Loucy (cell line): ENCODE measurements around the gene SLIT1.

Experiments used
- H2AFZ ChIP-seq: fragments of 200-600 bp; sonication (generic); 2 replicates; pipeline ENCODE4 v1.6.0; 2016; ENCODE audit warnings: antibody characterized with exemption, mild to moderate bottlenecking, low read length, moderate library complexity
- H3F3A ChIP-seq: fragments of 200-600 bp; 2 replicates; pipeline ENCODE4 v1.6.0; 2016; ENCODE audit warnings: antibody characterized with exemption, low read depth, mild to moderate bottlenecking
- H3K27me3 ChIP-seq: fragments of 200-600 bp; sonication (generic); 2 replicates; pipeline ENCODE4 v1.6.1; 2014; ENCODE audit warnings: low read length, mild to moderate bottlenecking; ENCODE audit not compliant: insufficient read depth, poor library complexity, severe bottlenecking
- H3K36me3 ChIP-seq: fragments of 200-600 bp; sonication (generic); 2 replicates; pipeline ENCODE4 v1.6.1; 2016; ENCODE audit warnings: low read length; ENCODE audit not compliant: insufficient read depth
- H3K4me1 ChIP-seq: fragments of 200-600 bp; sonication (generic); 2 replicates; pipeline ENCODE4 v1.5.1; 2014; ENCODE audit warnings: low read length, mild to moderate bottlenecking; ENCODE audit not compliant: insufficient read depth, poor library complexity, severe bottlenecking
- H3K4me2 ChIP-seq: fragments of 200-600 bp; sonication (generic); 2 replicates; pipeline ENCODE4 v1.6.0; 2014; ENCODE audit warnings: antibody characterized with exemption, low read length, low read depth, mild to moderate bottlenecking; ENCODE audit not compliant: poor library complexity, severe bottlenecking
- H3K4me3 ChIP-seq: fragments of 200-600 bp; sonication (generic); 2 replicates; pipeline ENCODE4 v1.5.1; 2014; ENCODE audit warnings: low read length, mild to moderate bottlenecking, mixed read lengths; ENCODE audit not compliant: poor library complexity, severe bottlenecking
- H3K79me2 ChIP-seq: fragments of 200-600 bp; sonication (generic); 2 replicates; pipeline ENCODE4 v1.6.1; 2014; ENCODE audit warnings: low read length; ENCODE audit not compliant: insufficient read depth
- H3K9ac ChIP-seq: fragments of 200-600 bp; sonication (generic); 2 replicates; pipeline ENCODE4 v1.6.0; 2014; ENCODE audit warnings: mild to moderate bottlenecking, low read depth, low read length, moderate library complexity; ENCODE audit not compliant: poor library complexity, severe bottlenecking
- H3K9me2 ChIP-seq: fragments of 200-600 bp; sonication (generic); replicated peaks from 2 replicates; pipeline ENCODE4 v1.6.1; 2016; ENCODE audit warnings: low read depth, low read length, mixed read lengths
- H3K9me3 ChIP-seq: fragments of 200-600 bp; sonication (generic); 2 replicates; pipeline ENCODE4 v1.6.1; 2014; ENCODE audit warnings: mild to moderate bottlenecking, antibody characterized with exemption, low read length, low read depth; ENCODE audit not compliant: insufficient read depth
- H4K20me1 ChIP-seq: fragments of 200-600 bp; sonication (generic); 2 replicates; pipeline ENCODE4 v1.6.0; 2014; ENCODE audit warnings: antibody characterized with exemption, low read length, mild to moderate bottlenecking; ENCODE audit not compliant: insufficient read depth, poor library complexity, severe bottlenecking
- EZH2phosphoT487 ChIP-seq: fragments of 200-600 bp; IDR thresholded peaks from 2 replicates; pipeline ENCODE4 v1.6.1; 2018; ENCODE audit warnings: antibody characterized with exemption, mild to moderate bottlenecking, moderate library complexity, borderline replicate concordance
- TF ChIP-seq, protein P1 (sequence below): fragments of 200-600 bp; sonication (generic); conservative IDR thresholded peaks from 2 replicates; pipeline ENCODE4 v1.5.1; 2014; ENCODE audit warnings: mild to moderate bottlenecking, antibody characterized with exemption, low read length

SLIT1 gene

GRCh38 chr10:96987141-96987841 lies 198.5 kb downstream of the SLIT1 start:
- H3K4me2 ChIP-seq = no peak overlapping the region
- no peaks in the 10 kb centered on the region for H4K20me1 ChIP-seq
- no peaks in the 10 kb centered on the region for H3K27me3 ChIP-seq
- H3K9me2 ChIP-seq = no peaks in the 10 kb centered on the region
- TF ChIP-seq EZH2phosphoT487 = no peak
- TF ChIP-seq, protein P1, sequence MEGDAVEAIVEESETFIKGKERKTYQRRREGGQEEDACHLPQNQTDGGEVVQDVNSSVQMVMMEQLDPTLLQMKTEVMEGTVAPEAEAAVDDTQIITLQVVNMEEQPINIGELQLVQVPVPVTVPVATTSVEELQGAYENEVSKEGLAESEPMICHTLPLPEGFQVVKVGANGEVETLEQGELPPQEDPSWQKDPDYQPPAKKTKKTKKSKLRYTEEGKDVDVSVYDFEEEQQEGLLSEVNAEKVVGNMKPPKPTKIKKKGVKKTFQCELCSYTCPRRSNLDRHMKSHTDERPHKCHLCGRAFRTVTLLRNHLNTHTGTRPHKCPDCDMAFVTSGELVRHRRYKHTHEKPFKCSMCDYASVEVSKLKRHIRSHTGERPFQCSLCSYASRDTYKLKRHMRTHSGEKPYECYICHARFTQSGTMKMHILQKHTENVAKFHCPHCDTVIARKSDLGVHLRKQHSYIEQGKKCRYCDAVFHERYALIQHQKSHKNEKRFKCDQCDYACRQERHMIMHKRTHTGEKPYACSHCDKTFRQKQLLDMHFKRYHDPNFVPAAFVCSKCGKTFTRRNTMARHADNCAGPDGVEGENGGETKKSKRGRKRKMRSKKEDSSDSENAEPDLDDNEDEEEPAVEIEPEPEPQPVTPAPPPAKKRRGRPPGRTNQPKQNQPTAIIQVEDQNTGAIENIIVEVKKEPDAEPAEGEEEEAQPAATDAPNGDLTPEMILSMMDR = no peak
- no peaks in the 10 kb centered on the region for H3F3A ChIP-seq
- peaks cover 14% of the 10 kb centered on the region; the same call in 1 of the 2 replicates for H3K36me3 ChIP-seq
- H3K9ac ChIP-seq = no peak overlapping the region
- no peak overlapping the region for H3K4me3 ChIP-seq
- no peaks in the 10 kb centered on the region for H3K79me2 ChIP-seq
- H3K4me1 ChIP-seq = no peaks in the 10 kb centered on the region
- no peaks in the 10 kb centered on the region for H3K9me3 ChIP-seq
- H2AFZ ChIP-seq = no peak overlapping the region

DNA sequence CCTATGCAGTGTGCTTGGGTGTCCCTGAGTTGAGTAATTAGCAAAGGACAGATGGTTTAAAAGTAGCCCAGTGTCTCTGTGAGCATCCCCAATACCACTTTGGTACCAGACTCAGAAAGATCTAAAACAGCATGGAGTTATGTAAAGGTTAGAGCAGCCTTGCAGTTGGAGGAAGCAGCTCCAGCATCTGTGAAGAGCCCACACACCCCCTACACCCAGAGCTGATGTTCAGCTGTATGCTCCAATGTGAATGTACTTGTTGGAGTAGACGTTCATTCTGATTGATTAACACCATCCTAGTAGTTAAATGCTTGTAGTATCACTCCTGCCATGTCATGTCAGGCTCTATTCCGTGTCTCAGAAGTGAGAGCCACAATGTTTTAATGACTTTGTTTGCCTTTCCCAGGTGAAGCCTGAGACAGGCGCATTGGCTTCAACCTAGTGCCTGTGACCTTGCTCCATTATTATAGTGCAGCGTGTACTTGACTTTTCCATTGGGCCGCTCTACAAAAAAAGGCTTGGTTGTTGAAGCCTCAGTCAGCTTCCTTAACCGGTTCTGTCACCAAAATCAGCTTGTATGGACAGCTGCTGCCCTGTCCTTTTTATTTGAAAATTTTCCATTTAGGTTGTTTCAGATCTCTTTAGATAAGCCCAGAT lies 199.4 kb downstream of the SLIT1 start:
- Histone ChIP-seq H2AFZ (no peak overlapping the region), H3K9me2 (no peaks in the 10 kb centered on the region), H3K36me3 (peaks cover 24% of the 10 kb centered on the region), H3K4me3 (no peak overlapping the region), H3K9me3 (no peaks in the 10 kb centered on the region), H4K20me1 (no peaks in the 10 kb centered on the region), H3K79me2 (no peaks in the 10 kb centered on the region), H3K4me1 (no peaks in the 10 kb centered on the region), H3K4me2 (no peak overlapping the region), H3K27me3 (no peaks in the 10 kb centered on the region), H3F3A (no peaks in the 10 kb centered on the region), H3K9ac (no peak overlapping the region)
- TF ChIP-seq, protein P1 = no peak
- TF ChIP-seq EZH2phosphoT487 = no peak

- no peaks in the 10 kb centered on the region for H3F3A ChIP-seq
- H3K9ac ChIP-seq = no peak overlapping the region
- H3K36me3 ChIP-seq = peaks cover 32% of the 10 kb centered on the region
- H3K4me1 ChIP-seq = no peaks in the 10 kb centered on the region
- TF ChIP-seq, protein P1 = no peak
- no peak for TF ChIP-seq EZH2phosphoT487
- no peaks in the 10 kb centered on the region for H3K79me2 ChIP-seq
- no peaks in the 10 kb centered on the region for H3K27me3 ChIP-seq
- no peaks in the 10 kb centered on the region for H4K20me1 ChIP-seq
- H2AFZ ChIP-seq = no peak overlapping the region
- H3K4me2 ChIP-seq = no peak overlapping the region
- no peaks in the 10 kb centered on the region for H3K9me2 ChIP-seq
- no peaks in the 10 kb centered on the region for H3K9me3 ChIP-seq
- H3K4me3 ChIP-seq = no peak overlapping the region
Observed at GRCh38 chr10:96984541-96985131, 201.1 kb downstream of the SLIT1 start.
